Activated CD4-positive, CD25-positive, alpha-beta regulatory T cell treated with anti-CD3 and anti-CD28 coated beads, Interleukin-2, amount 50 U/mL, for 16 hours (primary cell): Measurements from ENCODE around the gene PARL.

Experiments
- DNase-seq: peaks from one replicate; pipeline ENCODE4 v3.0.0-alpha.2; 2020; ENCODE audit warnings: low read depth, low spot score

Gene PARL

GRCh38 chr3:183854318-183855035 lies 30.2 kb downstream of the PARL start:
- no peak for DNase-seq

GRCh38 chr3:183845608-183846288 lies 38.9 kb downstream of the PARL start:
- no peak for DNase-seq

- no peak for DNase-seq
These were observed 39.6 kb downstream of the PARL start for GRCh38 chr3:183845090-183845489.

- DNase-seq = no peak
These were observed 40.1 kb downstream of the PARL start for GRCh38 chr3:183844606-183845005.

DNA sequence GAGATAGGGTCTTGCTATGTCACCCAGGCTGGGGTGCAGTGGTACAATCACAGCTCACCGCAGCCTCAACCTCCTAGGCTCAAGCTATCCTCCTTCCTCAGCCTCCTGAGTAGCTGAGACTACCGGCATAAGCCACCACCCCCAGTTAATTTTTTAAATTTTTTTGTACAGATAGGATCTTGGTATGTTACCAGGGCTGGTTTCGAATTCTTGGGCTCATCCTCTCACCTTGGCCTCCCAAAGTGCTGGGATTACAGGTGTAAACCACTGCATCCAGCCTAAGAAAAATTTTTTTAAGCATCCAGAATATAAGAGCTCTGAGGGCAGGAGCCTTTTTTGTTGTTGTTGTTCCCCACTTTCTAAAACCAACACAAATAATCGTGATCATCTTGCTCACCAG lies 44.9 kb downstream of the PARL start:
- DNase-seq = no peak

DNA sequence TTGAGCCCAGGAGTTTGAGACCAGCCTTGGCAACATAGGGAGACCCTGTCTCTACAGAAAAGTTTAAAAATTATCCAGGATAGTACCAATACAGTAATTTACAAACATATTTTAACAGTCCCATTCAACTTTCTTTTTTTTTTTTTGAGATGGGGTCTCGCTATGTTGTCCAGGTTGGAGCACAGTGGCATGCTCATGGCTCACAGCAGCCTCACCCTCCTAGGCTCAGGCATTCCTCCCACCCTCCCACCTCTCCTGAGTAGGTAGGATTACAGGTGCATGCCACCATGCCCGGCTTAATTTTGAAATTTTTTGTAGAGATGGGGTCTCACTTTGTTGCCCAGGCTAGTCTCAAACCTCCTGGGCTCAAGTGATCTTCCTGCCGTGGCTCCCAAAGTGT lies 46.8 kb downstream of the PARL start:
- no peak for DNase-seq

GRCh38 chr3:183837390-183837789 lies 47.3 kb downstream of the PARL start:
- DNase-seq = no peak

DNA sequence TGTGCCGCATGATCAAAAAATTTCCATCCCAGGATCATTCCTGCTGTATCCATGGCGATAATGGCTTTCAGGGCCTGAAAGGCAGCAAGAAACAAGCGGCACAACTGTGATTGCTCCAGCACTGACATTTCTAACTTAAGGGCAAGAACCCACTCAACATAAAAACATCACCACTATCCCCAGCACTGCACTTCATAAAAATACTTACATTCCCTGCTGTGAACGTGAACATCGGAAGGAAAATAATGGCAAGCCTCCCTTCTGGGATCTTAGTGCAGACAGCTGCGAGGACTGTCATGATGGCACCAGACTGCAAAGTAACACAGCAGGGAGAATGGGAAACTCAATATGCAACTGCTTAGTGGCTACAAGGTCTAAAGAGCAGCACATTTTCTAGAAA lies 51.2 kb downstream of the PARL start:
- DNase-seq = no peak

DNA sequence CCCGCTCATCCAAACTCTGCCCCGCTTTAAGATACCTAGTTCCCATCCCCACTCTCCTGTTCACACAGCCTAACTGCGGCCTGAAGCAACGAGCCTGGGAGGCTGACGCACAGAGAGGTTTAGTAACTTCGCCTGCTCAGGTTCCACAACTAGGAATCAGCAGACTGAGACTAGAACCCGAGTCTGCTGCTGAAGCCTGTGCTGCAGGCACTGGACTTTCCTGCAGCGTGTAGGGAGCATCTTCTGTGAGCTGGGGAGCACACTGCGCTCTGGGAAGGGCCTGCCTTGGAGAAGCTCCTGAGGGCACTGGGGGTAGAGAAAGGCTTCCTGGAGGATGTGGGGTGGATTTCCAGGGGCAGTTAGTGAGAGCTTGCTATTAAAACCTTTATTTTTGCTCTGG lies 54.5 kb downstream of the PARL start:
- DNase-seq = no peak

DNA sequence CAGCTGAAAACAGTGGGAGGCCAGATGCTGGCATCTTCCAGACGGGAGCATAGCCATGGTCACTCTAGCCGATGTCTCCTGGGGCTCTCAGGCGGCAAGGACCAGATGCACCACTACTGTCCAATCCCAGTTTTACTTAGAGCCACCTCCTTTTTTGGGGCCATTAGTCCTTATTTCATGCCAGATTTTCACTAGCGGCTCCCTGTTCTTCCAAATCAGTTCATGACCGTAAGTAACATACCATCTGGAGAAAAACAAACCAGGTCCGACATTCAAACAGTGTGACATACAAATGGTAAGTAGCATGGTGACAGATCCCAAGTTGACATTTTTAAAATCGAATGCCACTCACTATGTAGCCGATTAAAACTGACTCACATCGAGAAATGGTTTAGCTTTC lies 55.2 kb downstream of the PARL start:
- DNase-seq = no peak

DNA sequence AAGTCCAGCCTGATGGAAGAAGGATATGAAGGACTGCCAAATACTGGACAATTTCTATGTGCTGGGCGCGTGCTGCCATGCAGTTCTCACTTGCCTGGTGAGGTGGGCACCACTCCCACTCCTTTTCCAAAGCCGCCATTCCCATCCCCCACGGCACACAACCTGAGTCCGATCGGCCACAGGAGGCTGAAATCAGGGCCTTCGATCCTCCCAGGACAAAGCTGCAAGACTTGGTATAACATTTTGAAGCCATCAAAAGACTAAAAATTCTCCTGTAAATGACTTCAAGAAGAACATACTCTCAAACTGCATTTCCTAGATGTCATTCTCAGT lies 56.2 kb downstream of the PARL start:
- DNase-seq = no peak

GRCh38 chr3:183827809-183828537 lies 56.7 kb downstream of the PARL start:
- no peak for DNase-seq

DNA sequence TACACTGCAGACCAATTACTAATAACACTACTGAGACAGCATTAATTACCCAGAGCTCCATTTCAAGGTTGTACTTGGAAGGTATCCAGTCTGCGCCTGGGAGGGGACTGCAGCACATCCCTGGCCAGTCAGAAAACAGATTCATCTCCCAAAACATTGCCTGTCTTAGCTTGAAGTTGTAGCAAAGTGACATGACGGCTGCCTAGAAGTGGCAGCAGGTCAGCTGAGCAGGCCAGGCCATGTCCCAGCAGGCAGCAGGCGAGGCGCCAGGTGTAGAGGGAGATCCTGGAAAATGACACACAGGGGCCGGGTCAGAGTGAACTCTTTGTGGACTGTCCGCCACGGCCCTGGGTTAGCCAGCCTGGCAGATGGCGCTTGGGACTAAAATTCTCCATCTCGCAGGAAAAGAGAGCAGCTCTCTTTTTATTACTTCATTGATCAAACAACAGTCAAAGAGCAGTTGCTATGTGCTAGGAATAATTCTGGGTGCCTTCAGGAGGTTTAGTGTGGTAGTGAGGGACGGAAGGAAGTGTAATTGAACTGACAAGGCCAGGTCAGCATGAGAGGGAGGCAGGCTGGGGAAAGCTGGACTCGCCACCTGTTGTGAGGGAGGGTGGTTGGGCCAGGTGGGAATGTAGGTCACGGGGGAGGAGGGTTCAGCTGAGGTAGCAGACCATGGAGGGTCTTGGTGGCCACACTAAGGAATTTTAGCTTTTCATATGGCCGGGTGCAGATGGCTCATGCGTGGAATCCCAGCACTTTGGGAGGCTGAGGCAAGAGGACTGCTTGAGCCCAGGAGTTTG lies 58.0 kb downstream of the PARL start:
- no peak for DNase-seq

GRCh38 chr3:183825456-183826161 lies 59.1 kb downstream of the PARL start, which contains the start of gene MAP6D1:
MAP6D1 (minus strand) TSS chr3:183825577; CDS start chr3:183825547, 30 bp downstream.
- no peak for DNase-seq

DNA sequence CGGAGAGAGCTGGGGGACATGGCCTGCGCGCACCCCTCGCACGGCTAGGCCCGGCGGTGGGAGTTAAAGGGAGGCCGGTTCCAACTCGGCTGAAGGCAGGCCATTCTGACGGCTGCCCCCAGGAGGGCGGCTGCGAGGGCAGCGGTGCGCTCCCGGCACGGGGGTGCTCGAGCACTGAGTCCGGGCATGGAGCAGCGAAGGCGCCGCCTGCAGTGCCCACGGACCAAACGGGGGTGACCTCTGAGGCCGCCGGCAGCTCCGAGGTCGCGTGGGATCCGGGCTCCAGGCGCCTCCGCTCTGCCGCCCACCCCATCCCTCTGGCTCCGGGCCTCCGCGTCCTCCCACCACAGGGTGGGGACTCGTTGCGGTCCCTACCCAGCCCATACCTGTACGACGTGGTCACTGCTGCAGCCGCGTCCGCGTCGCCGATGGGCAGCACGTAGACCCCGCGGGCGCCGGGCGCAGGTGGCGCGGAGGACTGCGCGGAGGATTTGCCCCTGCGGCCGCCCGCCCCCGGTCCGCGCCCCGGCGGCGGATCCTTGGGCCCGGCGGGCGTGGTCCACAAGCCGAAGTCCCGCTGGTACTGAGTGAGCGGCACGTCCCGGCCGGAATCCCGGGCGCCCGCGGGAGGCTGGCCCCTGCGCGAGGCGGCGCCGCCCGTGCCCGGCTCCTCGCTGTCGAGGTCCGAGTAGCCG lies 59.8 kb downstream of the PARL start:
- no peak for DNase-seq

GRCh38 chr3:183823963-183824362 lies 60.7 kb downstream of the PARL start:
- DNase-seq = no peak

DNA sequence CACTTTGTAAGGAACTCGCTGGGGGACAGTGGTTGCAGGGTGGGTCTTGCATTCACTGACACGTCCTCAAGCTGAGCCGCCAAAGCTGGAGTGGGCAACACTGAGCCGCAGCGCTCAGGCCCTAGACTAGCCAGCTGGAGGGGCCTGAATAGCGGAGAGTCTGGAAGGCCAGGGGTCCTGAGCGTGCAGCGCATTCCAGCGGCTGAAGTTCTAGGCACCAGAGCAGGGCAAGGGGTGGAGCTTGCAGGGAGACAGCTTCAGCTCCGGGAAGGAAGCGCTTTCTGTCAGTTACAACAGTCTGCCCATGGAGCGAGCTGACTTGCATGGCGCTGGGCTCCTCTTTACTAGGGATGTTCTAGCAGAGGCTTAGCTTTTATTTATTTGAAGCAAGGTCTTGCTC lies 62.0 kb downstream of the PARL start:
- DNase-seq = no peak

- DNase-seq = no peak
These were observed 64.8 kb downstream of the PARL start for GRCh38 chr3:183819831-183820230.

DNA sequence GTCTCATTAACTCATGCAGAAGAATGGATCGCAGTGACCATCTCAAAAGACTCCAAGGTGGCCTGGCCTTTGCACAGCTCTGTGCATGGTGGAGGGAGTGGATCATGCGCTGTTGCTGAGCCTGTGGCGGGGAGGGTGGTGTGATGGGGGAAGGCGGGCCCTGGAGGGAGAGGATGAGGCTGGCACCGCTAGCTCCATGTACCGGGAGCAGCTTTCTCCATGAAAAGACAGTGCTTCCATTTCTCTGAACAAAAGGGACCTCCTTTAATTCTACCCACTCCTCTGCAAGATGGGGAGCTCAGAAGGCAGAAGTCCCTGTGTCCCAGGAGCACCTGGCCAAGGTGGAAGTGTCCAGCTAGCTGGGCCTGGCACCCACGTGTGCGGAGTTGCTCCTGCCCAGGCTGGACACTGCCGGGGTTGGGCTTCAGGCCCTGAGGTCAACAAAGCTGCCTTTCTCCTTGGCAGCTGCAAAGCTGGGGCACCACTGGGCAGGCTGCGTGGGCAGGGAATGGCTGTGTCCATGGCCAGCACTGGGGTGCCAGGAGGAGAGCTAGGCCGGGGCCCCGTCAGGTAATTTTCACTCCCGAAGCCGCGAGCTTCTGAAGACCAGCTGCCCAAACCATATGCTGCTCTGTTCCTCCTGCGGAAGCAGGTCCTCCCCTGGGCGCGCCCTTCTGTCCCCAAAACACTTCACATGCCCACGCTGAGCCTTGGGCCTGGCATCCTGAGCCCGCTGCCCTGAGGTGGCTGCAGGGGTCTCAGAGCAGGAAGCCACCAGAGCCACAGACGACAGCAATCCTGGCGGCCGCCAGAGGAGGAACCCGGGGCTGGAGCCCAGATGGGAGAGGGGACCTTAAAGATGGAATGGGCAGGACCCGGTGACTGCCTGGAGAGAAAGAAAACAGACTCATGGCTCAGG lies 65.7 kb downstream of the PARL start:
- no peak for DNase-seq
